K562 treated with DMSO at 1 percent for 48 hours (cell line): Measurements from ENCODE around the gene ARL1. TPM values are rescaled to one million over a fixed set of nuclear protein-coding genes. Genes with fewer than 3 reads are reported as not detected.

Experiments
- total RNA-seq: library from RNA; unstranded; fragments of 300-600 nt; gene quantifications from 2 replicates; pipeline ENCODE4 v1.2.3, GENCODE V29; 2022; ENCODE audit warnings: low replicate concordance; ENCODE audit errors: extremely low read depth

Gene ARL1
- total RNA-seq, result not detected in 2 replicates

GRCh38 chr12:101407436-101408345 is at the start of gene ARL1:
Gene ARL1 (minus strand): TSS chr12:101407772. CDS start chr12:101407645, 127 bp downstream.

Other genes starting within 250 kb of the ARL1 start
- not detected in 2 replicates for gene SLC5A8, start 197.5 kb downstream of the ARL1 start, total RNA-seq
- gene UTP20, start 127.7 kb downstream of the ARL1 start, total RNA-seq, result not detected in 2 replicates
- gene SPIC, start 67.6 kb upstream of the ARL1 start, total RNA-seq, result not detected in 2 replicates
- gene MYBPC1, start 187.2 kb upstream of the ARL1 start, total RNA-seq, result not detected in 2 replicates